ENCODE data around the gene GOLGA6C.
"Not testable (repeated sequence)": the region's sequence is repeated elsewhere in the genome, so short reads cannot be mapped to it uniquely, and the experiment has no call there.

Gene GOLGA6C

DNA sequence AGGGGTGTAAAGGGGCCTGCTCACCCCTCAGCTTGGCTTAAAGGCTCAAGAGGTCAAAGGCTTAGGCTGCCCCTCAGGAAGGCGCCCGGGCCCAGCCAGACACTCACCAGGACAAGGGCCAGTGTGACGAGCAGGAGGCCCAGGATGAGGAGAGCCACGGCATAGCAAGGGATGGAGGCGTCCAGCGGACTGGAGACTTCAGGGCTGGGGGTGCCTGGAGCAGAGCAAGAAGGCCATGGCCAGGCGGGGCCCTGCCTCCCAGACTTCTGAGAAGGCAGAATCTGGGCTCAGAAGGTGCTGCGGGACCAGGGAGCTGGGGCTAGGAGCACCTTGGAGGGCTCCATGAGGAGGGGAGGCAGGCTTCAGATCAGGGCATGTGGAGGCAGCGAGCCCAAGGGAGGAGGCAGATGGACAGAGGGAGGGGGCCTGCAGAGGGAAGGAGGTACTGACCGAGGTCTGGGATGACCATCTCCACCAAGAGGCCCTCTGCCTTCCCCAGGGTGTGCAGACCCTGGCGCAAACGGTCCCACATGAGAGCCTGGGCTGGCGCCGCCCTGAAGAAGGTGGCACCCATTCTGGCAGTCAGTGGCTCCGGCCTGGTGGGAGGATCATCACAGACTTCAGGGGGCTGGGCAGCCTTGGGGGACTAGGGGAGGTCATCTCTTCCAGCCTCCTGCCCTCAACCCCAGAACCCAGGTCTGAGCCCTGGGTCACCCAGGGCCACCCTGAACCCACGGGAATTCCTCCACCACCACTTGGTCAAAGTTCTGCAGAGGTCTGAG is 32.0 kb upstream of the GOLGA6C start:
- Histone ChIP-seq H2BK15ac (ENCODE audit: low read length) (no peak overlapping the region), H2BK120ac (ENCODE audit: low read depth, low read length) (no peak overlapping the region), H3K4me1 (ENCODE audit: control insufficient read depth in 2 of 2, insufficient read depth in 1 of 2, low read depth in 1 of 2, low read length in 2 of 2) (peaks cover 4 to 5% of the 10 kb centered on the region in 2 donors), H3K36me3 (replicated peaks in 1 of 2; ENCODE audit: control insufficient read depth in 2 of 2, insufficient read depth in 2 of 2, low read length in 2 of 2) (no peaks in the 10 kb centered on the region), H4K91ac (ENCODE audit: low read depth, low read length, poor library complexity) (no peak overlapping the region), H2BK12ac (ENCODE audit: low read length) (no peak overlapping the region), H3K9me3 (replicated peaks in 1 of 2; ENCODE audit: control insufficient read depth in 2 of 2, insufficient read depth in 1 of 2, low read depth in 1 of 2, low read length in 2 of 2) (no peaks in the 10 kb centered on the region), H3K14ac (ENCODE audit: low read length) (no peak overlapping the region), H2BK5ac (ENCODE audit: low read length) (no peak overlapping the region), H3K4me2 (ENCODE audit: insufficient read depth, low read length, poor library complexity, severe bottlenecking) (no peak overlapping the region), H3K4me3 (ENCODE audit: low read length in 2 of 2) (peak overlapping the region in 1 of 2 donors; percentile 25), H3K18ac (ENCODE audit: low read length) (no peak overlapping the region), H3K27me3 (ENCODE audit: control insufficient read depth in 3 of 3, insufficient read depth in 3 of 3, low read depth in 1 of 3, low read length in 3 of 3) (peaks cover 0 to 14% (median 0%) of the 10 kb centered on the region in 3 experiments), H3K27ac (replicated peaks; ENCODE audit: low read length) (no peak overlapping the region), H3K9ac (ENCODE audit: low read depth, low read length, poor library complexity) (no peak overlapping the region), H3K79me1 (ENCODE audit: low read depth, low read length) (peaks cover 1% of the 10 kb centered on the region), H4K8ac (ENCODE audit: low read depth, low read length) (no peak overlapping the region), H2AK5ac (ENCODE audit: low read depth, low read length) (no peak overlapping the region), H3K23ac (ENCODE audit: low read depth, low read length, poor library complexity) (peak overlapping the region; percentile 52), H3K4ac (ENCODE audit: low read length) (no peak overlapping the region), H2AFZ (ENCODE audit: low read length) (no peak overlapping the region)
- WGBS, 2 donors (ENCODE audit: extremely low coverage in 2 of 2, insufficient read length in 2 of 2, insufficient replicate concordance in 1 of 2), result no CpG with 5 or more reads among the region's 16 CpGs
- no peak for DNase-seq (ENCODE audit: low spot score)

DNA sequence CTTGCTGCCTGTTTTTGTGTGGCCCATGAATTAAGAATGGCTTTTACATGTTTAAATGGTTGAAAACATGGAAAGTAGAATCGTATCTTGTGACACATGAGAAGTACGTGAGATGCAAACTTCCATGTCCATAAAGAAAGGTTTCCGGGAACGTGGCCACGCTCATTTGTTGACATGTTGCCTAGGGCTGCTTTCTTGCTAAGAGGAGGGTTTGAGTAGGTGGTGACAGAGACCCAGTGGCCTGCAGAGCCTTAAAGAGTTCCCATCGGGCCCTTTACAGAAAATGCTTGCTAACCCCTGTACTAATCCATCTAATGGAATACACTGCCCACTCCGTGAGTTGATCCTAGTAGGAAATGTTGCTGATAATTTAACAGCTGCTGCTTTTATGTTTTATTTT is 31.0 kb upstream of the GOLGA6C start:
- not testable (repeated sequence) for H2BK5ac ChIP-seq (ENCODE audit: low read length); H4K91ac ChIP-seq (ENCODE audit: low read depth, low read length, poor library complexity); H3K18ac ChIP-seq (ENCODE audit: low read length); H3K36me3 ChIP-seq (replicated peaks in 1 of 2; ENCODE audit: control insufficient read depth in 2 of 2, insufficient read depth in 2 of 2, low read length in 2 of 2); H2AK5ac ChIP-seq (ENCODE audit: low read depth, low read length); H3K14ac ChIP-seq (ENCODE audit: low read length); H3K27ac ChIP-seq (replicated peaks; ENCODE audit: low read length); H3K79me1 ChIP-seq (ENCODE audit: low read depth, low read length); H2BK12ac ChIP-seq (ENCODE audit: low read length); DNase-seq (ENCODE audit: low spot score); H3K4me1 ChIP-seq (ENCODE audit: control insufficient read depth in 2 of 2, insufficient read depth in 1 of 2, low read depth in 1 of 2, low read length in 2 of 2); H2BK15ac ChIP-seq (ENCODE audit: low read length); H3K4me3 ChIP-seq (ENCODE audit: low read length in 2 of 2); H4K8ac ChIP-seq (ENCODE audit: low read depth, low read length); H3K9me3 ChIP-seq (replicated peaks in 1 of 2; ENCODE audit: control insufficient read depth in 2 of 2, insufficient read depth in 1 of 2, low read depth in 1 of 2, low read length in 2 of 2); H3K4me2 ChIP-seq (ENCODE audit: insufficient read depth, low read length, poor library complexity, severe bottlenecking); H2AFZ ChIP-seq (ENCODE audit: low read length); H3K23ac ChIP-seq (ENCODE audit: low read depth, low read length, poor library complexity); H3K4ac ChIP-seq (ENCODE audit: low read length); H2BK120ac ChIP-seq (ENCODE audit: low read depth, low read length); H3K9ac ChIP-seq (ENCODE audit: low read depth, low read length, poor library complexity)
- H3K27me3 ChIP-seq (ENCODE audit: control insufficient read depth in 3 of 3, insufficient read depth in 3 of 3, low read depth in 1 of 3, low read length in 3 of 3), result peaks cover 0 to 14% (median 0%) of the 10 kb centered on the region in 3 experiments
- WGBS, 2 donors (ENCODE audit: extremely low coverage in 2 of 2, insufficient read length in 2 of 2, insufficient replicate concordance in 1 of 2), result no CpG with 5 or more reads among the region's 7 CpGs

DNA sequence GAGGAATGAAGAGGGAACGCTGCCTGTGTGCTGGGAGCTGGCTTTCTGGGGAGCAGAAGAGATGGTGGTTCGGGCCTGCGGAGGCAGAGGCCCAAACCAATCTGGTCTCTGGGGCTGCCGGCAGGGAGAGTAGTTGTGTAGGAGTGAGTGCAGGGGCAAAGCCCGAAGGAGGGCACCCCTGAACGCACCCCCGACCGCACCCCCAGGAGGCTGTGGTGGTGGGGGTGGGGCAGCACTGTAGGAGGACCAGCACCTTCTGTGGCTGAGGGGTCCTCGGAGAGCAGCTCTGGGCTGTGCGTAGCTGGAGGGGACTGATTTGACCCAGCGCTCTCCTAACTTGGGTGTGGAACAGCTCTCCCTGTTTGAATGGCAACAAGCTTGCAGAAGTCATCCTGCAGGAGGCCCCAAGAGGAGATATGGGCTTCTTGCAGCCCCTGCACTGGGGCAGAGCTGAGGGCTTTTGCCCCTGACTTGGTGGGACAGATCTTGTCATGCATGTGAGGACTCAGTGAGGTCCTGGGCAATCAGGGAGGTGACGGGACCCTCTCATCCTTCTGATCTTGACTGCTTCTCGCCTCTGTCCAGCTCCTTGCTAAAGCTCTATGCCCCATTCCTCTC is 30.4 kb upstream of the GOLGA6C start:
- H2AFZ ChIP-seq (ENCODE audit: low read length), result no peak overlapping the region
- no peak for DNase-seq (ENCODE audit: low spot score)
- peaks cover 0 to 11% (median 0%) of the 10 kb centered on the region in 3 experiments for H3K27me3 ChIP-seq (ENCODE audit: control insufficient read depth in 3 of 3, insufficient read depth in 3 of 3, low read depth in 1 of 3, low read length in 3 of 3)
- H3K4me1 ChIP-seq (ENCODE audit: control insufficient read depth in 2 of 2, insufficient read depth in 1 of 2, low read depth in 1 of 2, low read length in 2 of 2), result peaks cover 4 to 5% of the 10 kb centered on the region in 2 donors
- no peak overlapping the region for H4K91ac ChIP-seq (ENCODE audit: low read depth, low read length, poor library complexity)
- no peak overlapping the region for H2BK15ac ChIP-seq (ENCODE audit: low read length)
- no peak overlapping the region for H3K4me2 ChIP-seq (ENCODE audit: insufficient read depth, low read length, poor library complexity, severe bottlenecking)
- H3K36me3 ChIP-seq (replicated peaks in 1 of 2; ENCODE audit: control insufficient read depth in 2 of 2, insufficient read depth in 2 of 2, low read length in 2 of 2), result no peaks in the 10 kb centered on the region
- H2BK5ac ChIP-seq (ENCODE audit: low read length), result no peak overlapping the region
- no peak overlapping the region for H2BK12ac ChIP-seq (ENCODE audit: low read length)
- H3K9ac ChIP-seq (ENCODE audit: low read depth, low read length, poor library complexity), result no peak overlapping the region
- H3K18ac ChIP-seq (ENCODE audit: low read length), result no peak overlapping the region
- peaks cover 1% of the 10 kb centered on the region for H3K79me1 ChIP-seq (ENCODE audit: low read depth, low read length)
- no peak overlapping the region for H3K27ac ChIP-seq (replicated peaks; ENCODE audit: low read length)
- H4K8ac ChIP-seq (ENCODE audit: low read depth, low read length), result no peak overlapping the region
- no CpG with 5 or more reads among the region's 13 CpGs for WGBS, 2 donors (ENCODE audit: extremely low coverage in 2 of 2, insufficient read length in 2 of 2, insufficient replicate concordance in 1 of 2)
- H2BK120ac ChIP-seq (ENCODE audit: low read depth, low read length), result no peak overlapping the region
- no peak overlapping the region for H3K4ac ChIP-seq (ENCODE audit: low read length)
- H3K9me3 ChIP-seq (replicated peaks in 1 of 2; ENCODE audit: control insufficient read depth in 2 of 2, insufficient read depth in 1 of 2, low read depth in 1 of 2, low read length in 2 of 2), result no peaks in the 10 kb centered on the region
- no peak overlapping the region for H3K23ac ChIP-seq (ENCODE audit: low read depth, low read length, poor library complexity)
- H3K14ac ChIP-seq (ENCODE audit: low read length), result no peak overlapping the region
- H2AK5ac ChIP-seq (ENCODE audit: low read depth, low read length), result no peak overlapping the region
- H3K4me3 ChIP-seq (ENCODE audit: low read length in 2 of 2), result no peak overlapping the region

DNA sequence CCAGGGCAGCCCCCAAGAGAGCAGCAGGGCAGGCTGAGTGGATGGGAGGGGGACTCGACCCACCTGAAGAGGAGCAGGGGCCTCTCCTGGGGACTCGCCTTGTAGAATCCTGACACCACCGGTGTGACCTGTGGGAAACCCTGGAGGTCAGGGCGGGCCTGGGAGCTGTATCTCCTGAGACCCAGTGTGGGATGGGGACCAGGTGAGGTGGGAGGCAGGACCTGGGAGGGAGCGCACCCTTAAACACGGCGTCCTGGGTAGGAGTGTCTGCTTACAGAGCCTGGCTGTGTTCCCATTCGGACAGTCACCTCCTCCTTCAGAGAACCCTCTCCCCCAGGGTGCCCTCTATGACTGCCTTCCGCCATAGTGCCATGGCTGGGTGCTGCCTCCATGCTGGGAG is 29.3 kb upstream of the GOLGA6C start:
- H2BK12ac ChIP-seq (ENCODE audit: low read length), result no peak overlapping the region
- no peak overlapping the region for H3K4me2 ChIP-seq (ENCODE audit: insufficient read depth, low read length, poor library complexity, severe bottlenecking)
- H3K4me1 ChIP-seq (ENCODE audit: control insufficient read depth in 2 of 2, insufficient read depth in 1 of 2, low read depth in 1 of 2, low read length in 2 of 2), result peaks cover 4 to 5% of the 10 kb centered on the region in 2 donors
- H3K79me1 ChIP-seq (ENCODE audit: low read depth, low read length), result peaks cover 3% of the 10 kb centered on the region
- H2AFZ ChIP-seq (ENCODE audit: low read length), result no peak overlapping the region
- peak overlapping the region; percentile 20 for H3K23ac ChIP-seq (ENCODE audit: low read depth, low read length, poor library complexity)
- no CpG with 5 or more reads among the region's 9 CpGs for WGBS, 2 donors (ENCODE audit: extremely low coverage in 2 of 2, insufficient read length in 2 of 2, insufficient replicate concordance in 1 of 2)
- no peak overlapping the region for H3K14ac ChIP-seq (ENCODE audit: low read length)
- no peak overlapping the region for H3K9ac ChIP-seq (ENCODE audit: low read depth, low read length, poor library complexity)
- H2BK15ac ChIP-seq (ENCODE audit: low read length), result peak overlapping the region; percentile 52
- H4K8ac ChIP-seq (ENCODE audit: low read depth, low read length), result no peak overlapping the region
- H3K36me3 ChIP-seq (replicated peaks in 1 of 2; ENCODE audit: control insufficient read depth in 2 of 2, insufficient read depth in 2 of 2, low read length in 2 of 2), result no peaks in the 10 kb centered on the region
- H3K4me3 ChIP-seq (ENCODE audit: low read length in 2 of 2), result no peak overlapping the region
- H3K9me3 ChIP-seq (replicated peaks in 1 of 2; ENCODE audit: control insufficient read depth in 2 of 2, insufficient read depth in 1 of 2, low read depth in 1 of 2, low read length in 2 of 2), result no peaks in the 10 kb centered on the region
- H2BK5ac ChIP-seq (ENCODE audit: low read length), result peak overlapping the region; percentile 22
- DNase-seq (ENCODE audit: low spot score), result no peak
- H3K27me3 ChIP-seq (ENCODE audit: control insufficient read depth in 3 of 3, insufficient read depth in 3 of 3, low read depth in 1 of 3, low read length in 3 of 3), result peaks cover 0 to 13% (median 0%) of the 10 kb centered on the region in 3 experiments
- H2BK120ac ChIP-seq (ENCODE audit: low read depth, low read length), result no peak overlapping the region
- peak overlapping the region; percentile 61 for H2AK5ac ChIP-seq (ENCODE audit: low read depth, low read length)
- H3K18ac ChIP-seq (ENCODE audit: low read length), result no peak overlapping the region
- H3K4ac ChIP-seq (ENCODE audit: low read length), result no peak overlapping the region
- no peak overlapping the region for H4K91ac ChIP-seq (ENCODE audit: low read depth, low read length, poor library complexity)
- no peak overlapping the region for H3K27ac ChIP-seq (replicated peaks; ENCODE audit: low read length)
